H54 (cell line): ENCODE data around the gene SMYD3.

Source experiments
- DNase-seq: peaks from one replicate; pipeline ENCODE4 v3.0.0; 2011; ENCODE audit warnings: low spot score, mixed read lengths; ENCODE audit not compliant: insufficient read length
- FAIRE-seq: peaks from 3 replicates; lab custom pipeline; 2011; peaks lifted over from hg19 to GRCh38; lab: Jason Lieb, UNC
- POLR2A ChIP-seq: IDR thresholded peaks from 2 replicates; pipeline ENCODE4 v1.6.1; 2011; ENCODE audit warnings: low read depth, mild to moderate bottlenecking, low read length

The SMYD3 gene

DNA sequence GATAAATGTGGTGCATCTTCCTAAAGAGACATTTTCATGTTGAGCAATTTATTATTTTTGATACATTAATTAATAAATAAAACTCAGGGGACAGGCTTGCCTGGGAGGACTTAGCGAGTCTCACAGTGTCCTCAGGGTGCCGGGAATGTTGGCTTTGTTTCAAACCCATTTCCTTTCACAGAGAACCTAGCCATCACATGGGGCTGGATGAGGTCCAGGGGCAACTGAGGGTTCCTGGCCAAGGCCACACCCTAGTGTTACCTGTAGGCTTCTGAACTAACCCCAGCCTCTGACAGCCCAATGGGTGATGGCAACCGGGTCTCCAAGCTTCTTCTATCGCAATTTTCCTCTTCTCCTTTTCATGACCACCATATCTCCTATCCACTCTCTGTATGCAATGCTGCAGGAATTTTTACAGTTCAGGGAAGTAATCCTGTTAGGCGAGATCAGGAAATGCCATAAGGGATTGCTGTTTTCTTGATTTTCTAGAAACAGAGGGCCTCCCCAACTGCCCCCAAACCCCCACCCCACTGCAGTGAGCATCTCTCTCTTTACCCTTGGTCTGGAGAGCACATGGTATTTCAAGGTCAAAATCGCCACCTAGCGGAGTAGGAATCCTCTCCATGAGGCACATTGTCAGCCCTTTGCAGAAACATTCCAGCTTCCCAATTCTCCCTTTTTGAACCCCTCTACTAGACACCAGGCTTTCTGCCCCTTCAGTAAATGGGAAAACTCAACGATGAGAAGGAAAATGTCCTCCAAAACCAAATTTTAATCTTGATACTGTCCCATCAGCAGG lies 22.1 kb upstream of the SMYD3 start:
- DNase-seq: no peak
- no peak for TF ChIP-seq POLR2A
- no peak for FAIRE-seq

GRCh38 chr1:246527402-246528088 lies 20.5 kb upstream of the SMYD3 start:
- no peak for TF ChIP-seq POLR2A

GRCh38 chr1:246526915-246527314 lies 19.8 kb upstream of the SMYD3 start:
- FAIRE-seq: no peak

More at GRCh38 chr1:246527402-246528088, 20.5 kb upstream of the SMYD3 start:
- DNase-seq: no peak
- FAIRE-seq: no peak

GRCh38 chr1:246526380-246526779 lies 19.3 kb upstream of the SMYD3 start:
- FAIRE-seq (no peak), DNase-seq (no peak)
- TF ChIP-seq POLR2A: no peak

More at GRCh38 chr1:246526915-246527314, 19.8 kb upstream of the SMYD3 start:
- no peak for DNase-seq
- TF ChIP-seq POLR2A: no peak

- TF ChIP-seq POLR2A: no peak
- DNase-seq (no peak), FAIRE-seq (no peak)
Measured at GRCh38 chr1:246519514-246519913, 12.4 kb upstream of the SMYD3 start.

DNA sequence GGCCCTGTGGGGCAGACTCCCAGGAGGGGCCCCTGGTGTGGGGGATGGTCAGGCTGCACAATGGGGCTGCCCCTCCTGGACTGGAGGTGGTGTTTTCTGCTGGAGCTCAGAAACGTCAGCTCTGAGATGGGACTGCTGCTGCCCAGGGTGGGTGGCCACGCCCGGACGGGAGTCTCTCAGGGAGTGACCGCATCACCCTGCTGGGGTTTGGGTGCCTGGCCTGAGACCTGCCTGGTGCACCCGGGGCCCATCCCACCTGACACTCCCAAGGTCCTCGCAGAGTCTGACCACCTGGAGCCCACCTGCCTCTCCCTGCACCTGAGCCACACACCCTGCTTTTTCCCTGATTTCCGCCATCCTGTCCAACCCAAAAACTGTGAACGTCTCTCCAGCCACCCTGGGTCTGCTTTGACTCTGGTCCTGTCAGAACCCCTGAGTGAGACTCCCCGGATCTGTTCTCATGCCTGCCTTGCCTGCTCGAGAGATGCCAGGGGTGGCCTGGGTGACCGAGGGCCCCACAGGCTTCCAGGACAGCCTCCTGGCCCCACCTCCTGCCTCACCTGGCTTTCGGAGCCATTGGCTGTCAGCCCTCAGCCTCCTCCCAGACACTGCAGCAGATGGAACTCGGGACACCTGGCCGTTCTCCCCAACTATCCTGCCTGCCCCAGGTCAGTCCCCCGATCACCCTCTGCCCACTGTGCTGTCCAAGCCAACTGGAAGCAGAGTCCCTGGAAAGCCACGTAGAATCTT lies 11.6 kb upstream of the SMYD3 start:
- DNase-seq (no peak), FAIRE-seq (no peak)
- no peak for TF ChIP-seq POLR2A

- no peak for FAIRE-seq
- TF ChIP-seq POLR2A: no peak
- DNase-seq: no peak
Measured at GRCh38 chr1:246517391-246517790, 10.3 kb upstream of the SMYD3 start.

GRCh38 chr1:246516126-246516525 lies 9.0 kb upstream of the SMYD3 start:
- TF ChIP-seq POLR2A: no peak
- DNase-seq (no peak), FAIRE-seq (no peak)

DNA sequence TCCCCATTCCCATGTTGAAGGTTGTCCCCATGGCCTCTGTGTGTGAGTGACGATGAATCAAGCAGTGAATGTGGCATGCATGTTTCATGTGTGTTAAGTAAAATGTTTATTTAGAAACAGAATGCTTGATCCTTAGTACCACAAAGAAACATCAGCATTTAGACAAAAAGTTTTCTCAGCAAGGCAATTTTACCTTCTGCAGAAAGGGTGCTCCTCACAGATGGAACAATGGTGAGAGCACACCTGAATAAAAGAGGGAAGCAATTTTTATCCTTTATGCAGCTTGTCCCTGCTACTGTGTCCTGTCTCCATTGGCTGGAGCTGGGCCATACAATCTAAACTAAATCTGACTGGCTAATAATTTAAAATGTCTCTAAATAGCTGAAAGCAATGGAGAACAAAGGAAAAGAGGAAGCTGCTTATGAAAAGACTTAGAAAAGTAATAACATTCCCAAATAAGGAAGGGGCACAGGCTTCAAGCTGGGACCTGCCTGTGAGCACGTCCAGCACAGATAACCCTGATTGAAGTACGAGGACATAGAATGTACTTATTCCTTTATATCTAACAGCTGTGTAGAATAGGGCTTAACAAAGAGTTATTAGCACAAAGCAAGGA lies 8.4 kb upstream of the SMYD3 start:
- FAIRE-seq: no peak
- DNase-seq: no peak
- TF ChIP-seq POLR2A: no peak

DNA sequence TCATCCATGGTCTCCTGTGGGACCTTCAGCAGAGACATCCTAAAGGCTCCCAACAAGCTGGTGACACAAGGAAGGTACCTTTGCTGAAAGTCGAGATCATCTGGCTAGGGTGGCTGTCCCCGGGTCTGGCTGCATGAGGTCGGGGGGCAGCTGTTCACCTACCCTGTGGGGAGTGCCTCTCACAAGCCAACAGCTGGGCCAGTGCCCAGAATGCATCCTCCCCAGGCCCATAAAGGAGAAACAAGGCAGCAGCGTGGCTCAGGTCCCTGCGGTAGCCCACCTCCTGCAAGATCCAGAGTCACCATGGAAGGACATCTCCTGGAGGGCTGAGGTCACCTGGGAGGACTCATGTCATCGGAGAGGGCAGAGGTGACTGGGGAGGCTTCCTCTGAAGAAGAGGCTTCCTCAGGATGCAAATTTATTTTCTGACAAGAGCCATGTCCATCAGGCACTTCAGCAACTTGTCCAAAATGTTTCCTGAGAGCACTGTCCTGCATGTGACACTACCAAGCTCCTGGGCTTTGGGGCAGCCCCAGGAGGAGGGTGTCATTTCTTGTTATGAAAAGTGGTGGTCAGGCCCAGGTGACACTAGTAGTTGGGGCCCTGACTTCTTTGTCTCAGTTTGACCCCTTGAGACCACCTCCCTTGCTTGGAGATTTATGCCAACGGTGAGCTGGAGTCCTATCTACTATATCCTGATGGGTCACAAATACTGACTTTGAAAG lies 6.7 kb upstream of the SMYD3 start:
- no peak for FAIRE-seq
- DNase-seq: no peak
- no peak for TF ChIP-seq POLR2A

- FAIRE-seq: no peak
- TF ChIP-seq POLR2A: no peak
- no peak for DNase-seq
Measured at GRCh38 chr1:246513041-246513440, 6.0 kb upstream of the SMYD3 start.

DNA sequence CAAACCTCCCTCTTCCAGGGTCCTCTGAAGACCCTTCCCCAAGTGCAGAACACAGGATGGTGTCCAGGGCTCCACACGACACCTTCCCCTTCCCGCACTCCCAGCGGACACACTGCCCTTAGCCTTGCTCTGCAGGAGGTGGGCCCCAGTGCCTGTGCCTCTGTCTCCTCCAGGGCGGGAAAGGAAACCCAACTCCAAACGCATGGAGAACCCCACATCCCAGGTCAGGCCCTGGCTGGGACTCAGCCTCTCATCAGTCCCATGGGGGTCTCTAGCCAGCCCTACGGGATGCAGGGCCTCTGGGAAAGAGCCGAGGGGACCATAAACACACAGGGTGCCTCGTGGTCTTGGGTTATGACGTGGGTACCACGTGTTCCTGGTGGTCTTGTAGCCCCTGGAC lies 5.6 kb upstream of the SMYD3 start:
- TF ChIP-seq POLR2A: no peak
- DNase-seq (no peak), FAIRE-seq (no peak)

- FAIRE-seq (no peak), DNase-seq (no peak)
- no peak for TF ChIP-seq POLR2A
Measured at GRCh38 chr1:246512230-246512629, 5.2 kb upstream of the SMYD3 start.

DNA sequence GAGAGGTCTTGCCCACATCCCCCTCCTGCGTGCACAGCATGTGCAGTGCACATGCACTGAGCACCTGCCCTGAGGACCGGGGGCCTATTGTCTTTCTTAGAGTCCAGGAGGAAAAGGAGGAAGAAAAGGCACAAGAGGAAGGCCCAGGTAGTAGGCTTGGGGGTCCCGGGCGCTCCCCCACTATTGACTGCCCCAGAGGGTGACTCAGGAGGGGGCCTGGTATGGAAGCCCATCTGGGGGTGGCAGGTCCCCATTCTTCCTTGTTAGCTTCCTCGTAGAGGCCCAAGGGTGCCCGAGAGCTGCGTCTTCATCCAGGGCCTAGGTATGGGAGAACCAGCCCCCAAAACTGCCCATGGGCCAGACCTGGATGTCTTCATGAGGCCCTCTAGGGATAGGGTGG lies 4.1 kb upstream of the SMYD3 start:
- no peak for TF ChIP-seq POLR2A
- DNase-seq (no peak), FAIRE-seq (no peak)
